Activated CD4-positive, alpha-beta T cell treated with anti-CD3 and anti-CD28 coated beads, Interleukin-2, amount 50 U/mL, for 16 hours (primary cell): ENCODE data around the gene ZFP36L1.

ENCODE experiments used
- DNase-seq: peaks from one replicate; pipeline ENCODE4 v3.0.0-alpha.2; 2020

The ZFP36L1 gene

GRCh38 chr14:68795597-68796417, 2.9 kb upstream of the ZFP36L1 start:
- peak; percentile 83 for DNase-seq

DNA sequence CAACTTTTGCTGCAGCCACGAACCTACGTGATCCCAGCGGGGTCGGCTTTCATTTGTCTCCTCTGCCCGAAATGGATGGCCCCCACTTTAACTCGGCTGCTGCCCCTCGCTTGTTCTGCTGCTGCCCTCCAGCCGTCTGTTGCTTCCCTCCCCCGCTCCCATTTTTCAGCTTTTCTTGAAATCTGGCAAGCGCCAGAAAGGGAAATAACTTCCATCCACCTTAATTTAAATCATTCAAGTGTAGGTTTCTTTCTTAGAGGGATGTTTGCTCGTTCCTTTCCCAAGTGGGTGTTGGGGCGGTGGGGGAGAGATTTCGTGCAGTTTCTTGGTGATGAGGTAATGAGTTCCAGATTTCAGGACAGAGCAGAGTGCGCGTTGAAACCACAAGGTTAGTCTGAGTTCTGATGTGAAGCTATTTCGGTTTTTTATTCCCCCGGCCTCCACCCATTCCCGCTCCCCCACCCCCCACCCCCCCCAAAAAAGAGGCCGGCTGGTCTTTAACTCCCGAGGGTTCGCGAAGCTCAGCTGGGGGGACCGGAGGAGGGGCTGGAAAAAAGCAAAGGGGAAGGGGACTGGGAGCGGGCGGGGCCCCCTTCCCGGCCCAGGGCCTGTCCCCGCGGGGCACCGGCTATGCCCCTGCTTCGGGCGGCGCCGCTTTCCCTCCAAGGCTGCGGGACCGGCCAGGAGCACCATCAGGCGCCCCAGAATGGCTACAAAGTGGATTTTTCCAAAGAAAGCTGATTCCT, 2.2 kb upstream of the ZFP36L1 start:
- no peak for DNase-seq

DNA sequence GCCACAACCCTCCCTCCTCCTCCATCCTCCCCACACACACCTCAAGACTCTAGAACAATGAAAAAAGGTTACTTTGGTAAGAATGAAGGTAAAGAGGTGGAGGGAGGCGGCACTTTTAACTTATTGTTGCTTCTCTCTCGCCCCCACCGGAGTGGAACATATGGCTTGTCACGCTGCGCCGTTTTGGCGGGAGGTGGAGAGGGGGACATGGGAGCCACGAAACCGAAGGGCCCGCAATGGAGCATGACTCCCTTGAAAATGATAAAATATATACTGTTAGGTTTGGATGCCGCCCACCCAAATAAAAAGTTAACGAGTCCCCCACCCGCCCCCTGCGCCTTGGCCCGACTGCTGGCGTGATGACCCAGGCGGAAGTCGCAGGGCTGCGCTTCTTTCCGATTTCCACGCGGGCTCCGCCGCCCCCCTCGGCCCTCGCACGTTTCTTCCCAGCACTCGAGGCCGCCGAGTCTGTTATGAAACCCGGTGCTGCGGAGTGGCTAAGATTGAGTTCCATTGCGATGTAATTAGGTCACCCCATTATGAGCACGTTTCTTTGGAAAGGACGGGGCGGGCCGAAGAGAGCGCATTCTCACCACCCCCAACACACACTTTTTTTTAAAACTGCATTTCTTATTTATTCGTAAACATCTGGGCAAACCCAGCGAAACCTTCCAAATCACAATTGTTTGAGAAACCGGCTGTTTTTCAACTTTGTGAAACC, 1.4 kb upstream of the ZFP36L1 start:
- peak; percentile 79 for DNase-seq

DNA sequence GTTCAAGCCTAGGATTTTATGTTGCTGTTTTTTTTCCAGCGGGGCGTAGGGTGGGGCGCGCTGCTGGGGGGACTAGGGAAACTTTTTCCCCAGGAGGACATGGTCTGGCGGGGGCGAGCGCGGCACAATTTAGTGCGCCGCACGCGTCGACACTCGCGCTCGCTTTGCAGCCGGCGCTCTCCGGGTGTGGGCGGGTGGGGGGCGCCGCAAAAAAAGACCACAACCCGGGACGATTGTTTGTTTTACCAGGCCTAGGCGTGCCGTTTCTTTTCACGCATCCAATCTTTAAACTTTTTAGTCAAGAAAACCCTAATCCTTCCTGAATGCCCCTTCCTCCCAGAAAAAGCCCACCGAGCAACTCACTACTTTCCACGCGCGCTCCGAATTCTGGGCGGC, 865 bp upstream of the ZFP36L1 start:
- no peak for DNase-seq

GRCh38 chr14:68792678-68792978, 239 bp downstream of the ZFP36L1 start:
- DNase-seq: no peak

- DNase-seq: no peak
These were observed 777 bp downstream of the ZFP36L1 start for GRCh38 chr14:68791902-68792677.

GRCh38 chr14:68791078-68791901, 1.6 kb downstream of the ZFP36L1 start:
- no peak for DNase-seq

DNA sequence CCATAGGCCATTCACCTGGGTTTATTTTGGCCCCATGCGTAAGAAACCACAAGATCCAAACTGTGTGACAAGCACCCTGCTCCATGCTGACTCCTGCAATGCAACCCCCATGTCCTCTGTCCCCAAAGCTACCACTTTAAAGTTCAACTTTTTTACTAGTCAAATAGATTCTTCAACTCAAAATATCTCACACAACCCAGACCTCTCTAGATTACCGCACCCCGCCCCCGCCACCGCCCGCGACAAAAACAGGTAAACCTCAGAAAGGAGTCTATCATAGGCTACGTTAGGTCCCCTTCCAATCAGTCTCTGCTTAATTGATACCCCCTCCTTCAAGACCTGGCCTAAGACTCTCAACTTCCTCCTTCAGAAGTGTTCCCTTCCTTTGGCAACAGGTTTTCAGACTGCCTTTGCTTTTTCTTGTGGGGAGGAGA, 2.2 kb downstream of the ZFP36L1 start:
- DNase-seq: no peak

DNA sequence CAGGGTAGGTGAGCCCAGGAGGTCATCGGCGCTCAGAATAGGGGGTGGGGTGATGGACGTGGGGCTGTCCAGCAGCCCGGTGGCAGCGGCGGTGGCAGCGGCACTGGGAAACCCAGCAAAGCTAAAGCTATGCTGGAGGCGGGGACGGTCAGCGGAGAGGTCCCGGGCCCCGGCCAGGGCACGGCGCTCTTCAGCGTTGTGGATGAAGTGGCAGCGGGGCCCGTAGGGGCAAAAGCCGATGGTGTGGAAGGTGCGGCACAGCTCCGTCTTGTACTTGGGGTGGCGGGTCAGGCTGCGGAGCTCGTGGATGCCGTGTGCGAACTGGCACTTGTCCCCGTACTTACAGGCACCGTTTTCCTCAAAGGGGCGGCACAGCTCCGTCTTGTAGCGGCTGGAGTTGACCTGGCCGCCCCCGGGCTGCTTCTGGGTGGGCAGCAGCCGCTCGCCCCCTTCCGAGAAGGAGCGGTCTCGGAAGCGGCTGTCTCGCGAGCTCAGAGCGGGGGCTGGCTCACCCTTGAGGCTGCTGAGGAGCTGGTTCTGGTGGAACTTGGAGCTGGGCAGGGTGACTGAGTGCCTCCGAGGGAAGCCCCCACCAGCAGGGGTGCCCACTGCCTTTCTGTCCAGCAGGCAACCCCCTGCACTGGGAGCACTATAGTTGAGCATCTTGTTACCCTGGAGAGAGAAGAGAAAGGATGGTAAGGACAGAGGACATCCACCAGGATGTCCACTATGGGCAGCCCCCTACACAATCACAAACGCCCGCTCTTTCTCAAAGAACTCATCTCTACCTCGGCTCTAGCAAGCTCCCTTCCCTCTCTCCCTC, 2.8 kb downstream of the ZFP36L1 start:
- no peak for DNase-seq

GRCh38 chr14:68788996-68789820, 3.7 kb downstream of the ZFP36L1 start:
- DNase-seq: peak; percentile 89

GRCh38 chr14:68788275-68788995, 4.4 kb downstream of the ZFP36L1 start:
- DNase-seq: no peak

DNA sequence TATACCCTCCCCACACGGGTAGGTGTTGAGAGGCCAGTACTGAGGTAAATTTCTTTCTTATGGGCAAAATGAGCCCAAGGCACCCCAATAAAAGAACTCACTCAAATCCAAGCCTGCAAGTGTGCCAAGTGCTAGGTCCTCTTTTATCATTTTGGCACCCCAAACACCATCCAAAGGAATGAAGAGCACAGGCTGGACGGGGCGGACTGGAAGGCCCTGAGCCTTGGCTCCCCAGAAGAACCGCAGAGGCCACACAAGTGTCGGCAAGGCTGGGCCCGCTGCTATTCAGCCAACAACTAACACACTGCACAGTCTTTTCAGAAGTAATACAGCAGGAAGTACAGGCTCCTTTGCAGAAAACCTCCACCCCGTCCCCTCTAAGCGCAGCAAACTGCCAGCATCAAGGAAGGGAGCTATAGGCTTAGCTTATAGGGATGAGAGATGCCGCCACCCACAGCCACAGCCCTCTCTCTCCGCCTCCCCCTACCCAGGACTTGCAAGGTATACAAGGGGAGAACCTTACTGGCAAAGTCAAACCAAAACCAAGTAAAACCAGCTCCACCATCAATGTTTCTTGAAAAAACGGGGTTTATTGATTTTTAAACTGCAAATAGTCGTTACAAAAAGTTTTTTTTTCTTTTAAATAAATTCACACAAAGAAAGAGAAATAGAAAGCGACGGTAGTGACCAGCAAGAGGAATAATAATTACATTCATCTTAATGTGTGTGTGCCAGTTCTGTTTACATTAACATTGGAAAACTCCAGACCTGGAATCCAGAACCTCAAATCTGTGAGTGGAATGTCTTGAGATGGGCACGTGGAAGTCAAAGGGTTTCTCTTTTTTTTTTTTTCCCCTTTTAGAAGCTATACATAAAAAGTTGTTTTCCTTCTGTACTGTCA, 5.5 kb downstream of the ZFP36L1 start:
- peak; percentile 68 for DNase-seq

DNA sequence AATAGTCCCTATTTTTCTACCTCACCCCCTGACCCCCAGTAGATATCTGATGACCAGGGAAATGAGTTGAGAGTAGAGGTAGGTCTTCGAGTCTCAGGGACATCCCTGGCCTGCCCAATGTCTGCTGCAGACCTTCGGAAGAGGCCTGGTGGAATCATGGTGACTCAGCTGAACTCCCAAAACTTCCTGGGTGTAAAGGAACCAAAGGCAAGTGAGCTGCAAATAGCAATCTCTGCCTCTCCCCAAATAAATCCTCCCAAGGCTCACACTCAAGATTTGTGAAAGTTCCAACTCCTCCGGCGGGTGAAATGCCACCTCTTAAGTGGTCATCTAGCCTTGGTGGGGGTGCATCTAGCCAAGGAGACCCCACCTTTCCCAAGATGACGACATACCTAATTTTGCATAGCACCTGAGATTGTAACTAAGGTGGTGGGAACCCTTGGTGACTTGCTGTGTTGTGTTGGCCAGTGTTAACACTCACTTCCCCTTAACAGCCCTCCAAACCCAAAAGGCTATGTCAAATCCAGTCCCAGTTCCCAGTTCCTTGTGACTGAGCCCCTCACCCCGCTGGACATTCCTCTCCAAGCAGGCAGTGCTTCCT, 6.3 kb downstream of the ZFP36L1 start:
- DNase-seq: no peak

- DNase-seq: no peak
These were observed 7.1 kb downstream of the ZFP36L1 start for GRCh38 chr14:68785534-68786490.

DNA sequence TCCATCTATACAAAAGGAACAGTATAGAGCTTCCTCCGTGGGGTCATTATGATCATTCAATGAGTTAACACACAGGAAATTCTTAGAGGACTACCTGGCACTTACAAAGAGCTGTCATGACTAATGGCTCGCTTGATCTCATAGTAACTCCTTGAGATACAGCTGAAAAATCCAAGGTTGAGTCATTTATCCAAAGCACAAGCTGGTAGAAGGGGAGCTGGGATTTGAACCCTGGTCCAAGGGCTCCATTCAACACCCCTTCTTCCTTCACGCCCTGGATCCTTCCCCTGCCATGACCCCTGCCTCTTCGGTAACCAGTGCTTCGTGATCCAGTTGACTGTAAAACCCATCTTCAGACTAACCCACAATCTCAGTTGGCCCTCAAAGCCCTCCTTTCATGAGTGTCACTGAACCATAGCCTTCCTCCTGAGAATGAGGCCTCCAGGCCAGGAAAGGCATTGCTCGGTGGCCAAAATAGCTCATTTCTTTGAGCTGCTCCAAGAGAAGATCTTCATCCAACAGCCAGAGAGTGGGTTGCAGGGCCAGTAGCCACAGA, 7.8 kb downstream of the ZFP36L1 start:
- DNase-seq: no peak

- no peak for DNase-seq
These were observed 8.5 kb downstream of the ZFP36L1 start for GRCh38 chr14:68784226-68784910.
